T-helper 22 cell (primary cell): ENCODE measurements around the gene DOCK6.
"Not testable (repeated sequence)": the region's sequence is repeated elsewhere in the genome, so short reads cannot be mapped to it uniquely, and the experiment has no call there.

Source experiments
- DNase-seq: peaks from one replicate; pipeline ENCODE4 v3.0.0-alpha.2; 2020; ENCODE audit warnings: low read depth

Gene DOCK6

GRCh38 chr19:11172576-11172975 is 89.7 kb downstream of the DOCK6 start:
- no peak for DNase-seq

- DNase-seq, result no peak
Measured at GRCh38 chr19:11171144-11171543, 91.2 kb downstream of the DOCK6 start.

- DNase-seq, result no peak
Measured at GRCh38 chr19:11169896-11170678, 92.2 kb downstream of the DOCK6 start.

GRCh38 chr19:11168568-11168967 is 93.8 kb downstream of the DOCK6 start:
- no peak for DNase-seq

- DNase-seq, result no peak
Measured at GRCh38 chr19:11166281-11167142, 95.8 kb downstream of the DOCK6 start.

GRCh38 chr19:11165486-11166030 is 96.8 kb downstream of the DOCK6 start:
- DNase-seq, result no peak

- no peak for DNase-seq
Measured at GRCh38 chr19:11164879-11165406, 97.4 kb downstream of the DOCK6 start.

GRCh38 chr19:11164296-11164695 is 98.0 kb downstream of the DOCK6 start:
- no peak for DNase-seq

GRCh38 chr19:11160440-11160768 is 101.9 kb downstream of the DOCK6 start:
- DNase-seq, result not testable (repeated sequence)

GRCh38 chr19:11159598-11160439 is 102.5 kb downstream of the DOCK6 start:
- no peak for DNase-seq

- DNase-seq, result peak; percentile 84
Measured at GRCh38 chr19:11155373-11156120, 106.8 kb downstream of the DOCK6 start, which contains the start of gene SPC24. Gene SPC24, minus strand, starts transcription at chr19:11155782. Its CDS starts 6 bp downstream, at chr19:11155776.

GRCh38 chr19:11154683-11155047 is 107.7 kb downstream of the DOCK6 start:
- no peak for DNase-seq

GRCh38 chr19:11152318-11153062 is 109.8 kb downstream of the DOCK6 start:
- no peak for DNase-seq

GRCh38 chr19:11151181-11151580 is 111.1 kb downstream of the DOCK6 start:
- DNase-seq, result no peak
